NOMO-1 treated with dmso at 0.1 percent for 144 hours (cell line): Measurements from ENCODE around the gene CPA3.
A peak's percentile ranks its signal among the peaks of the same experiment; 100 is the strongest.

Source experiments
- DNase-seq: peaks from one replicate; lab custom pipeline; 2025; ENCODE audit not compliant: unreplicated experiment; lab: John Stamatoyannopoulos, UW

CPA3 gene

GRCh38 chr3:148914936-148915690 is 50.0 kb downstream of the CPA3 start:
- peak; percentile 59 for DNase-seq

- no peak for DNase-seq
These were observed 51.0 kb downstream of the CPA3 start for GRCh38 chr3:148916132-148916531.

- no peak for DNase-seq
These were observed 57.4 kb downstream of the CPA3 start for GRCh38 chr3:148922467-148922866.

- DNase-seq, result no peak
These were observed 58.5 kb downstream of the CPA3 start for GRCh38 chr3:148923592-148923991.

GRCh38 chr3:148924562-148924961 is 59.5 kb downstream of the CPA3 start:
- no peak for DNase-seq

GRCh38 chr3:148925845-148926244 is 60.7 kb downstream of the CPA3 start:
- DNase-seq, result no peak

- DNase-seq, result no peak
These were observed 65.7 kb downstream of the CPA3 start for GRCh38 chr3:148930752-148931151.

- DNase-seq, result no peak
These were observed 66.5 kb downstream of the CPA3 start for GRCh38 chr3:148931574-148931973.

- DNase-seq, result no peak
These were observed 67.9 kb downstream of the CPA3 start for GRCh38 chr3:148932972-148933371.

GRCh38 chr3:148937467-148938255 is 72.6 kb downstream of the CPA3 start:
- no peak for DNase-seq

GRCh38 chr3:148938306-148938705 is 73.2 kb downstream of the CPA3 start:
- DNase-seq, result no peak

GRCh38 chr3:148938936-148939335 is 73.8 kb downstream of the CPA3 start:
- no peak for DNase-seq

- no peak for DNase-seq
These were observed 75.9 kb downstream of the CPA3 start for GRCh38 chr3:148940983-148941382.

- peak; percentile 31 for DNase-seq
These were observed 78.6 kb downstream of the CPA3 start for GRCh38 chr3:148943506-148944205.

GRCh38 chr3:148945116-148945515 is 80.0 kb downstream of the CPA3 start:
- no peak for DNase-seq
